ENCODE results near the gene COTL1. TPM values are rescaled to one million over a fixed set of nuclear protein-coding genes. Genes with fewer than 3 reads are reported as not detected.

Gene COTL1
- total and polyA plus RNA-seq, 9 of the 15 experiments (the other 6 are each of a cell fraction or from before 2014, with no cell fraction given), result 27.7 to 185 (median 72.5) TPM

DNA sequence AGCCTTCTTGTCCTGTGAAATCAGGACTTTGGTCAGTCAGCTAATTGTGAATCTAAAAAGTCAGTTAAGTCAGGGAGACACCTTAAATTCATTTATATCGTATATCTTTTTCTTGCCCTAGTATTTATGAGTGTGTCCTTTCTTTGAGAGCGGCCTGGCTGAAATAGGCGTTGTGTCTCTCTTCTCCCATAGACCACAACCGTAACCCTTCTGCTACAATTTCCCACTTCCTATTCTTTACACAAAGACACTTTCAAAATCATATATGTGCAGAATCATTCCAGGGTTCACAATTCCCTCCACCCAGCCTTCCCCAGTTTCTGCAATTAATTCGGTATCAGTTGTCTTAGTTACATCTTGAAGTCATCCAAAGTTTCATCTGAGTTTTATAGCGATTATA lies 14.0 kb upstream of the COTL1 start (continued):
- TF ChIP-seq, protein P1, sequence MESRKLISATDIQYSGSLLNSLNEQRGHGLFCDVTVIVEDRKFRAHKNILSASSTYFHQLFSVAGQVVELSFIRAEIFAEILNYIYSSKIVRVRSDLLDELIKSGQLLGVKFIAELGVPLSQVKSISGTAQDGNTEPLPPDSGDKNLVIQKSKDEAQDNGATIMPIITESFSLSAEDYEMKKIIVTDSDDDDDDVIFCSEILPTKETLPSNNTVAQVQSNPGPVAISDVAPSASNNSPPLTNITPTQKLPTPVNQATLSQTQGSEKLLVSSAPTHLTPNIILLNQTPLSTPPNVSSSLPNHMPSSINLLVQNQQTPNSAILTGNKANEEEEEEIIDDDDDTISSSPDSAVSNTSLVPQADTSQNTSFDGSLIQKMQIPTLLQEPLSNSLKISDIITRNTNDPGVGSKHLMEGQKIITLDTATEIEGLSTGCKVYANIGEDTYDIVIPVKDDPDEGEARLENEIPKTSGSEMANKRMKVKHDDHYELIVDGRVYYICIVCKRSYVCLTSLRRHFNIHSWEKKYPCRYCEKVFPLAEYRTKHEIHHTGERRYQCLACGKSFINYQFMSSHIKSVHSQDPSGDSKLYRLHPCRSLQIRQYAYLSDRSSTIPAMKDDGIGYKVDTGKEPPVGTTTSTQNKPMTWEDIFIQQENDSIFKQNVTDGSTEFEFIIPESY (CRISPR knock-in tag; IDR thresholded peaks at IDR 0.05), result no peak
- TF ChIP-seq, protein P2, sequence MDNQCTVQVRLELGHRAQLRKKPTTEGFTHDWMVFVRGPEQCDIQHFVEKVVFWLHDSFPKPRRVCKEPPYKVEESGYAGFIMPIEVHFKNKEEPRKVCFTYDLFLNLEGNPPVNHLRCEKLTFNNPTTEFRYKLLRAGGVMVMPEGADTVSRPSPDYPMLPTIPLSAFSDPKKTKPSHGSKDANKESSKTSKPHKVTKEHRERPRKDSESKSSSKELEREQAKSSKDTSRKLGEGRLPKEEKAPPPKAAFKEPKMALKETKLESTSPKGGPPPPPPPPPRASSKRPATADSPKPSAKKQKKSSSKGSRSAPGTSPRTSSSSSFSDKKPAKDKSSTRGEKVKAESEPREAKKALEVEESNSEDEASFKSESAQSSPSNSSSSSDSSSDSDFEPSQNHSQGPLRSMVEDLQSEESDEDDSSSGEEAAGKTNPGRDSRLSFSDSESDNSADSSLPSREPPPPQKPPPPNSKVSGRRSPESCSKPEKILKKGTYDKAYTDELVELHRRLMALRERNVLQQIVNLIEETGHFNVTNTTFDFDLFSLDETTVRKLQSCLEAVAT (IDR thresholded peaks at IDR 0.05), result no peak
- TF ChIP-seq TARDBP (IDR thresholded peaks at IDR 0.05), result no peak
- no peak for TF ChIP-seq SMAD3 (CRISPR knock-in tag; conservative IDR thresholded peaks at IDR 0.05)
- no peak for TF ChIP-seq STAG1 (CRISPR knock-in tag; IDR thresholded peaks at IDR 0.05; ENCODE audit: borderline replicate concordance)

DNA sequence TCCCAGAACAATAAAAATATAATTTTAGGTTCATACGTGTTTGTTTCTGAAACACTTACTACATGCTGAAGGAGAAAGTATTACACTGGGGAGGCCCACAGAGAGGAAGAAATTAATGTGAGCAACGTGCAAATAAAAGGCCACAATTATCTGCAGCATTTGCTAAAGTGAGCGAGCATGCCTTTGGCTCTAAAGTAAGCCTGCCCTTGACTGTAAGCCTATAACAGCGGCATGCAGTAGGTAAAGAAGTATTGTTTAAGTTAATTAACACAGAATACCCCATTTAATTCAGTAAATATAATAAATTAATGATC lies 13.2 kb upstream of the COTL1 start:
- Histone ChIP-seq H4K20me1 (replicated peaks; ENCODE audit: control insufficient read depth, insufficient read depth, low read length) (no peaks in the 10 kb centered on the region), H3K27ac (ENCODE audit: extremely low read depth, low read depth, low read length) (no peak overlapping the region), H3K9ac (ENCODE audit: insufficient read depth in 1 of 2, low read depth in 2 of 2, low read length in 2 of 2) (no peak overlapping the region), H3K36me3 (ENCODE audit: control insufficient read depth, insufficient read depth, low read length) (no peaks in the 10 kb centered on the region), H3K9me3 (replicated peaks; ENCODE audit: control insufficient read depth, insufficient read depth, low read depth, low read length) (no peaks in the 10 kb centered on the region), H3K4me2 (ENCODE audit: insufficient read depth, low read length) (no peak overlapping the region), H3K4me1 (replicated peaks in 1 of 2; ENCODE audit: control insufficient read depth in 2 of 2, insufficient read depth in 2 of 2, low read length in 2 of 2) (peaks cover 0 to 6% of the 10 kb centered on the region in 2 experiments; a peak in 1 of 5 replicates), H2AFZ (ENCODE audit: low read depth, low read length) (no peak overlapping the region), H3K4me3 (no peak overlapping the region), H3K9me1 (ENCODE audit: control insufficient read depth, insufficient read depth, low read length) (no peaks in the 10 kb centered on the region), H3K79me2 (ENCODE audit: control insufficient read depth, insufficient read depth, low read length) (no peaks in the 10 kb centered on the region), H3K27me3 (ENCODE audit: control insufficient read depth in 2 of 2, insufficient read depth in 2 of 2, low read length in 2 of 2) (peaks cover 8 to 10% of the 10 kb centered on the region in 2 experiments; a peak in 2 of 5 replicates)
- WGBS (ENCODE audit: insufficient coverage, low coverage, missing lambda C conversion rate), result 20% methylated on average over 4 of the region's 4 CpGs
- CTCF ChIA-PET (ENCODE audit: low intra/inter-chr PET ratio), result no interaction called here
- in situ Hi-C loops (cut with MboI), result no loop called here
- no TSS peak for BruUV-seq (replicated peaks)
- DNase-seq (ENCODE audit: extremely low read depth in 1 of 4, low spot score in 3 of 4), result no peak
- POLR2A ChIA-PET, result interaction anchor here (1.0 kb wide), 1 partner anchor 125 kb away, joined by 5 read pairs; no protein-coding TSS in a partner anchor
- no peak for ATAC-seq
- intact Hi-C loops (cut with micrococcal nuclease), result no loop called here
- FAIRE-seq, result no peak
- no peak for TF ChIP-seq CBFA2T3 (IDR thresholded peaks at IDR 0.05)
- no peak for TF ChIP-seq ZNF609 (CRISPR knock-in tag; IDR thresholded peaks at IDR 0.05; ENCODE audit: borderline replicate concordance)
- TF ChIP-seq NFATC3 (IDR thresholded peaks at IDR 0.05), result no peak
- no peak for TF ChIP-seq TRIM28 (IDR thresholded peaks at IDR 0.05)
- no peak for TF ChIP-seq ZNF197 (CRISPR knock-in tag; IDR thresholded peaks at IDR 0.05; ENCODE audit: low read depth)
- TF ChIP-seq COPS2 (conservative IDR thresholded peaks at IDR 0.05), result no peak
- no peak for TF ChIP-seq ZNF165 (CRISPR knock-in tag; IDR thresholded peaks at IDR 0.05; ENCODE audit: borderline replicate concordance)
- TF ChIP-seq XRCC3 (IDR thresholded peaks at IDR 0.05), result no peak
- no peak for TF ChIP-seq ZBTB43 (CRISPR knock-in tag; IDR thresholded peaks at IDR 0.05)

All from K562 (cell line).